HEK293 (cell line): Measurements from ENCODE around the gene SKOR1.
A peak's percentile ranks its signal among the peaks of the same experiment; 100 is the strongest.

Source experiments
- SETDB1 ChIP-seq: IDR thresholded peaks from one replicate; pipeline ENCODE4 v1.6.1; 2017; ENCODE audit warnings: mild to moderate bottlenecking, low read length, moderate library complexity, mixed read lengths; ENCODE audit not compliant: insufficient read length
- ZNF174 ChIP-seq: fragments of 450-650 bp; formaldehyde crosslinking; IDR thresholded peaks from 2 replicates; pipeline ENCODE4 v1.5.0; 2017; ENCODE audit warnings: missing biosample characterization, mild to moderate bottlenecking, missing genetic modification characterization
- ZNF416 ChIP-seq: fragments of 450-650 bp; formaldehyde crosslinking; IDR thresholded peaks from 2 replicates; pipeline ENCODE4 v1.5.1; 2016; ENCODE audit warnings: missing biosample characterization, missing genetic modification characterization
- ZNF610 ChIP-seq: fragments of 450-650 bp; formaldehyde crosslinking; IDR thresholded peaks from 2 replicates; pipeline ENCODE4 v1.5.1; 2016; ENCODE audit warnings: missing biosample characterization, missing genetic modification characterization, borderline replicate concordance
- TF ChIP-seq, protein P1 (sequence below): fragments of 450-650 bp; formaldehyde crosslinking; IDR thresholded peaks from 2 replicates; pipeline ENCODE4 v1.5.1; 2016; ENCODE audit warnings: missing biosample characterization, missing genetic modification characterization

DNA sequence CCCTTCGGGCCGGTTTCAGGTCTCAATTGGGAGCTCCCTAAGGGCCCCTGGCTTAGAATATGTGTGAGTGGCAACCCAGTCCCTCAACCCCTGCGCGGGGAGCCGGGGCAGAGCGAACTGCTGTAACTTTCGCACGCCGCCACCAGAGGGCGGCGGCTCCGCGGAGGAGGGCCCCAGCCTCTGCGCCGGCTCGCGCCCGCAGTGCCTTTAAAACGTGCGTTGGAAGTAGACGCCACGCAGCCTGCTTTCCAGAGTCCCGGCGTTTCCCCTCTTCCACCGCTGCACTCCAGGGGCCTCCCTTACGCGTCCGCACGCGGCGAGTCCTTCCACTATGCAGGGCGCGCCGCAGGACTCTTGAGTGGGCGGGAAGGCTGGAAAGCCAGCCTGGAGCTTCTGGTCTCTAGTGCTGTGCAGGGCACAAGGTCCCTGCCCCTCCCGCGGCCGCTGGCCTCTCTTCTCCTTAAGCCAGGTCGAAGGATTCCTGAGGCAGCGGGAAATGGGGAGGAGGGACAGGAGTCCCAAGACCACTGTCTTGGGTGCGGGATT, 38.2 kb downstream of the SKOR1 start:
- no peak for TF ChIP-seq ZNF174
- TF ChIP-seq, protein P1, sequence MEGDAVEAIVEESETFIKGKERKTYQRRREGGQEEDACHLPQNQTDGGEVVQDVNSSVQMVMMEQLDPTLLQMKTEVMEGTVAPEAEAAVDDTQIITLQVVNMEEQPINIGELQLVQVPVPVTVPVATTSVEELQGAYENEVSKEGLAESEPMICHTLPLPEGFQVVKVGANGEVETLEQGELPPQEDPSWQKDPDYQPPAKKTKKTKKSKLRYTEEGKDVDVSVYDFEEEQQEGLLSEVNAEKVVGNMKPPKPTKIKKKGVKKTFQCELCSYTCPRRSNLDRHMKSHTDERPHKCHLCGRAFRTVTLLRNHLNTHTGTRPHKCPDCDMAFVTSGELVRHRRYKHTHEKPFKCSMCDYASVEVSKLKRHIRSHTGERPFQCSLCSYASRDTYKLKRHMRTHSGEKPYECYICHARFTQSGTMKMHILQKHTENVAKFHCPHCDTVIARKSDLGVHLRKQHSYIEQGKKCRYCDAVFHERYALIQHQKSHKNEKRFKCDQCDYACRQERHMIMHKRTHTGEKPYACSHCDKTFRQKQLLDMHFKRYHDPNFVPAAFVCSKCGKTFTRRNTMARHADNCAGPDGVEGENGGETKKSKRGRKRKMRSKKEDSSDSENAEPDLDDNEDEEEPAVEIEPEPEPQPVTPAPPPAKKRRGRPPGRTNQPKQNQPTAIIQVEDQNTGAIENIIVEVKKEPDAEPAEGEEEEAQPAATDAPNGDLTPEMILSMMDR = peak; percentile 95
- no peak for TF ChIP-seq ZNF610 (tag by site-specific recombination)
- no peak for TF ChIP-seq ZNF416 (tag by site-specific recombination)
- no peak for TF ChIP-seq SETDB1
